HCT116 (cell line): Measurements from ENCODE around the gene TAS2R39. TPM values are rescaled to one million over a fixed set of nuclear protein-coding genes. Genes with fewer than 3 reads are reported as not detected.

Source experiments
- ATAC-seq: fragments of 200-7000 bp; cut with Tn5 transposase; 2 replicates; pipeline ENCODE4 v1.9.1; 2020; ENCODE audit warnings: mild to moderate bottlenecking, moderate library complexity
- BruUV-seq: library from RNA; stranded (reverse); fragments of 400-500 nt; replicated peaks from 2 replicates; lab custom pipeline; 2021; lab: Mats Ljungman, UMichigan
- CTCF ChIA-PET: fragments of 300-600 bp; sonication (Branson Sonifier 250); formaldehyde crosslinking; loops from one replicate; lab custom pipeline; 2021; ENCODE audit warnings: antibody characterized with exemption; lab: Charles Lee
- POLR2A ChIA-PET: fragments of 300-600, 350-600 bp; sonication (Branson Sonifier 250); formaldehyde crosslinking; loops from one replicate; lab custom pipeline; 2021; ENCODE audit warnings: antibody characterized with exemption; lab: Charles Lee
- RAD21 ChIA-PET, 2 experiments: fragments of 300-600 bp; sonication (Branson Sonifier 250); formaldehyde crosslinking; loops; one replicate each; lab custom pipeline; 2023; ENCODE audit warnings: low total read pairs in 2 of 2; ENCODE audit not compliant: uncharacterized antibody in 2 of 2, unreplicated experiment in 2 of 2, low non-redundant PET in 1 of 2; lab: Charles Lee
- DNase-seq: peaks from one replicate; pipeline ENCODE4 v3.0.0-alpha.2; 2010; ENCODE audit warnings: low read depth, low spot score
- H2AFZ ChIP-seq: fragments of 200-600 bp; shearing (Covaris generic), sonication (generic); 2 replicates; pipeline ENCODE4 v1.6.1; 2017; ENCODE audit warnings: low read depth, mixed run types, mixed read lengths, antibody characterized with exemption, low read length; ENCODE audit not compliant: poor library complexity, severe bottlenecking
- H3K27ac ChIP-seq: 2 replicates; pipeline ENCODE4 v1.5.1; 2012; ENCODE audit warnings: low read depth, low read length
- H3K27me3 ChIP-seq: fragments of 200-600 bp; sonication (generic); 2 replicates; pipeline ENCODE4 v1.6.1; 2016; ENCODE audit warnings: mixed run types, low read length, mixed read lengths; ENCODE audit not compliant: insufficient read depth
- H3K36me3 ChIP-seq, 2 experiments: fragments of 200-500 bp in 1 of 2; fragments of 200-600 bp in 1 of 2; sonication (Bioruptor generic) in 1 of 2; sonication (generic) in 1 of 2; 2 replicates each; pipeline versions ENCODE4 v1.5.1 to v1.6.1; 2014 to 2016; ENCODE audit warnings: low read length in 2 of 2, inconsistent platforms in 1 of 2, mixed read lengths in 1 of 2, mixed run types in 1 of 2; ENCODE audit not compliant: insufficient read depth in 2 of 2, control insufficient read depth in 1 of 2
- H3K4me1 ChIP-seq, 2 experiments: fragments of 200-600 bp in 1 of 2; sonication (generic) in 1 of 2; 2 replicates each; pipeline versions ENCODE4 v1.5.1 to v1.6.1; 2012 to 2017; ENCODE audit warnings: low read length in 2 of 2, inconsistent platforms in 1 of 2, mild to moderate bottlenecking in 1 of 2, mixed read lengths in 1 of 2, mixed run types in 1 of 2, moderate library complexity in 1 of 2; ENCODE audit not compliant: insufficient read depth in 2 of 2, control insufficient read depth in 1 of 2
- H3K4me2 ChIP-seq: fragments of 200-600 bp; sonication (generic); 2 replicates; pipeline ENCODE4 v1.6.1; 2017; ENCODE audit warnings: mixed run types, low read length, mixed read lengths
- H3K4me3 ChIP-seq, 2 experiments: fragments of 200-600 bp in 1 of 2; sonication (generic) in 1 of 2; replicated peaks in 1 of 2; 2 replicates each; pipeline ENCODE4 v1.5.1; 2011 to 2016; ENCODE audit warnings: low read length in 2 of 2, control low read depth in 1 of 2, low read depth in 1 of 2, mild to moderate bottlenecking in 1 of 2, mixed read lengths in 1 of 2, mixed run types in 1 of 2
- H3K79me2 ChIP-seq: fragments of 200-600 bp; sonication (generic); 2 replicates; pipeline ENCODE4 v1.6.1; 2017; ENCODE audit warnings: mild to moderate bottlenecking, mixed run types, low read length, moderate library complexity, mixed read lengths; ENCODE audit not compliant: insufficient read depth
- H3K9ac ChIP-seq: fragments of 200-600 bp; sonication (generic); 2 replicates; pipeline ENCODE4 v1.6.1; 2016; ENCODE audit warnings: low read length, mixed read lengths
- H3K9me2 ChIP-seq: fragments of 200-600 bp; sonication (generic), shearing (Covaris generic); 2 replicates; pipeline ENCODE4 v1.6.1; 2017; ENCODE audit warnings: mixed run types, mild to moderate bottlenecking, moderate library complexity; ENCODE audit not compliant: insufficient read depth
- H3K9me3 ChIP-seq, 2 experiments: fragments of 200-500 bp in 1 of 2; fragments of 200-600 bp in 1 of 2; sonication (Bioruptor generic) in 1 of 2; sonication (generic) in 1 of 2; 2 replicates each; pipeline ENCODE4 v1.6.1; 2014 to 2017; ENCODE audit warnings: low read length in 2 of 2, mixed read lengths in 2 of 2, inconsistent platforms in 1 of 2, low read depth in 1 of 2, mild to moderate bottlenecking in 1 of 2, mixed run types in 1 of 2, moderate library complexity in 1 of 2; ENCODE audit not compliant: control insufficient read depth in 1 of 2, insufficient read depth in 1 of 2
- H4K20me1 ChIP-seq: fragments of 200-600 bp; sonication (generic), shearing (Covaris generic); 2 replicates; pipeline ENCODE4 v1.6.1; 2017; ENCODE audit warnings: mixed run types, mild to moderate bottlenecking, moderate library complexity; ENCODE audit not compliant: insufficient read depth
- CBX3 ChIP-seq: IDR thresholded peaks from 2 replicates; pipeline ENCODE4 v1.6.1; 2012; ENCODE audit warnings: low read depth
- EGR1 ChIP-seq: IDR thresholded peaks from 2 replicates; pipeline ENCODE4 v1.6.1; 2012; ENCODE audit warnings: low read depth
- ELF1 ChIP-seq: IDR thresholded peaks from 2 replicates; pipeline ENCODE4 v1.6.1; 2012; ENCODE audit warnings: low read depth, borderline replicate concordance
- EZH2 ChIP-seq: fragments of 200-600 bp; sonication (generic); IDR thresholded peaks from 2 replicates; pipeline ENCODE4 v1.6.1; 2017; ENCODE audit warnings: antibody characterized with exemption, mixed run types
- FOSL1 ChIP-seq: IDR thresholded peaks from 2 replicates; pipeline ENCODE4 v1.6.1; 2012; ENCODE audit warnings: low read depth
- JUND ChIP-seq: IDR thresholded peaks from 2 replicates; pipeline ENCODE4 v1.6.1; 2012
- RAD21 ChIP-seq: IDR thresholded peaks from 2 replicates; pipeline ENCODE4 v1.6.1; 2012; ENCODE audit warnings: low read depth, mild to moderate bottlenecking
- SIN3A ChIP-seq: IDR thresholded peaks from 2 replicates; pipeline ENCODE4 v1.6.1; 2012; ENCODE audit warnings: low read depth
- SP1 ChIP-seq: IDR thresholded peaks from 2 replicates; pipeline ENCODE4 v1.6.1; 2012; ENCODE audit warnings: low read depth
- ZBTB33 ChIP-seq: IDR thresholded peaks from 2 replicates; pipeline ENCODE4 v1.6.1; 2011; ENCODE audit warnings: mild to moderate bottlenecking, low read length, moderate library complexity; ENCODE audit not compliant: insufficient replicate concordance; ENCODE audit errors: extremely low read depth
- ZFX ChIP-seq: fragments of 450-650 bp; IDR thresholded peaks from 2 replicates; pipeline ENCODE4 v1.6.1; 2017
- ZNF274 ChIP-seq: fragments of 200-500 bp; sonication (Bioruptor generic); IDR thresholded peaks from 2 replicates; pipeline ENCODE4 v1.6.1; 2014; ENCODE audit warnings: mild to moderate bottlenecking, low read depth, low read length, inconsistent platforms
- intact Hi-C: fragments of 100-400 bp; cut with micrococcal nuclease; formaldehyde crosslinking; loops from 2 replicates; pipeline ENCODE4 v1.10.0; 2022
- total RNA-seq: library from RNA; stranded (reverse); gene quantifications from one replicate; pipeline ENCODE4 v1.2.1, GENCODE V29; 2021; ENCODE audit not compliant: unreplicated experiment
- TF ChIP-seq, protein P1 (sequence below): IDR thresholded peaks from 2 replicates; pipeline ENCODE4 v1.6.1; 2012
- TF ChIP-seq, protein P2 (sequence below): IDR thresholded peaks from 2 replicates; pipeline ENCODE4 v1.6.1; 2012; ENCODE audit warnings: low read depth

The TAS2R39 gene
- total RNA-seq, 1 experiment from 2014 or later: not detected

GRCh38 chr7:143223784-143224183 lies 40.6 kb downstream of the TAS2R39 start:
- H3K79me2 ChIP-seq: no peaks in the 10 kb centered on the region
- CTCF ChIA-PET: interaction anchor here (0.8 to 1.6 kb wide), 3 partner anchors 9 to 215 kb away, joined by 3 to 13 read pairs (median 4); no protein-coding TSS in a partner anchor
- BruUV-seq: no TSS peak
- no peaks in the 10 kb centered on the region for H3K4me1 ChIP-seq
- DNase-seq: no peak
- no peak overlapping the region for H3K4me3 ChIP-seq
- POLR2A ChIA-PET: no interaction called here
- no peak overlapping the region for H3K9ac ChIP-seq
- ATAC-seq: no peak
- intact Hi-C loops: no loop called here
- H3K27ac ChIP-seq: no peak overlapping the region
- H3K9me3 ChIP-seq: no peaks in the 10 kb centered on the region
- no peak for TF ChIP-seq SIN3A
- no peak for TF ChIP-seq CBX3
- no peak for TF ChIP-seq JUND
- TF ChIP-seq ZFX: no peak
- TF ChIP-seq RAD21: no peak
- peaks cover 5% of the 10 kb centered on the region; the same call in 1 of the 2 replicates for H3K27me3 ChIP-seq
- H4K20me1 ChIP-seq: no peaks in the 10 kb centered on the region
- no peak overlapping the region for H2AFZ ChIP-seq
- RAD21 ChIA-PET: no interaction called here
- H3K36me3 ChIP-seq: no peaks in the 10 kb centered on the region
- H3K4me2 ChIP-seq: no peak overlapping the region
- no peaks in the 10 kb centered on the region for H3K9me2 ChIP-seq

DNA sequence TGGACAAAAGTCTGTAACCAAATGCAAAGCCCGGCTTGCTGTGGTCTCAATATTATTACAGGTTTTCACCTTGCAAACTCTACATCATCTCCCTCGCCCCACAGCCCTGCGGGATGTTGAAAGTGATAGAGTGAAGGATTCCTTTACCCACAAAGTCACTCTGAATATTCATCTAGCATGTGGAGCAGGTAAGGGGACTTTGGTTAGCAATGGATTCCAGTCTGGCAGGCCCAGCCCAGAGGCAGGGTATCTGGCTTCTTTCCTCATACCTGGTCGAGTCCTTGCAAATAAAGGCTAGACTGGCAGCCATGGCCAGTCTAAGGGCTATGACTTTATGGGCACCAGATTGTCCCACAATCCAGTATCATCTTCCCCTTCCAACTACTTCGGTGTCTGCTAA lies 41.8 kb downstream of the TAS2R39 start:
- no peaks in the 10 kb centered on the region for H3K9me3 ChIP-seq
- H3K27me3 ChIP-seq: peaks cover 5% of the 10 kb centered on the region; the same call in 1 of the 2 replicates
- no peak overlapping the region for H3K4me2 ChIP-seq
- ChIA-PET CTCF (interaction anchor here (1.6 kb wide), 1 partner anchor 10 kb away, joined by 13 read pairs; no protein-coding TSS in a partner anchor), RAD21 (no interaction called here), POLR2A (no interaction called here)
- H3K36me3 ChIP-seq: no peaks in the 10 kb centered on the region
- BruUV-seq: no TSS peak
- H2AFZ ChIP-seq: no peak overlapping the region
- H3K4me3 ChIP-seq: no peak overlapping the region
- ATAC-seq (no peak), DNase-seq (no peak)
- H4K20me1 ChIP-seq: no peaks in the 10 kb centered on the region
- no peak overlapping the region for H3K27ac ChIP-seq
- no peaks in the 10 kb centered on the region for H3K4me1 ChIP-seq
- intact Hi-C loops: no loop called here
- no peaks in the 10 kb centered on the region for H3K79me2 ChIP-seq
- H3K9ac ChIP-seq: no peak overlapping the region
- H3K9me2 ChIP-seq: no peaks in the 10 kb centered on the region
- no peak for TF ChIP-seq EGR1
- no peak for TF ChIP-seq SP1
- TF ChIP-seq ZNF274: no peak
- no peak for TF ChIP-seq ZBTB33
- TF ChIP-seq CBX3: no peak
- no peak for TF ChIP-seq SIN3A
- TF ChIP-seq, protein P1, sequence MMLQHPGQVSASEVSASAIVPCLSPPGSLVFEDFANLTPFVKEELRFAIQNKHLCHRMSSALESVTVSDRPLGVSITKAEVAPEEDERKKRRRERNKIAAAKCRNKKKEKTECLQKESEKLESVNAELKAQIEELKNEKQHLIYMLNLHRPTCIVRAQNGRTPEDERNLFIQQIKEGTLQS: no peak
- TF ChIP-seq ELF1: no peak
- no peak for TF ChIP-seq FOSL1
- TF ChIP-seq, protein P2, sequence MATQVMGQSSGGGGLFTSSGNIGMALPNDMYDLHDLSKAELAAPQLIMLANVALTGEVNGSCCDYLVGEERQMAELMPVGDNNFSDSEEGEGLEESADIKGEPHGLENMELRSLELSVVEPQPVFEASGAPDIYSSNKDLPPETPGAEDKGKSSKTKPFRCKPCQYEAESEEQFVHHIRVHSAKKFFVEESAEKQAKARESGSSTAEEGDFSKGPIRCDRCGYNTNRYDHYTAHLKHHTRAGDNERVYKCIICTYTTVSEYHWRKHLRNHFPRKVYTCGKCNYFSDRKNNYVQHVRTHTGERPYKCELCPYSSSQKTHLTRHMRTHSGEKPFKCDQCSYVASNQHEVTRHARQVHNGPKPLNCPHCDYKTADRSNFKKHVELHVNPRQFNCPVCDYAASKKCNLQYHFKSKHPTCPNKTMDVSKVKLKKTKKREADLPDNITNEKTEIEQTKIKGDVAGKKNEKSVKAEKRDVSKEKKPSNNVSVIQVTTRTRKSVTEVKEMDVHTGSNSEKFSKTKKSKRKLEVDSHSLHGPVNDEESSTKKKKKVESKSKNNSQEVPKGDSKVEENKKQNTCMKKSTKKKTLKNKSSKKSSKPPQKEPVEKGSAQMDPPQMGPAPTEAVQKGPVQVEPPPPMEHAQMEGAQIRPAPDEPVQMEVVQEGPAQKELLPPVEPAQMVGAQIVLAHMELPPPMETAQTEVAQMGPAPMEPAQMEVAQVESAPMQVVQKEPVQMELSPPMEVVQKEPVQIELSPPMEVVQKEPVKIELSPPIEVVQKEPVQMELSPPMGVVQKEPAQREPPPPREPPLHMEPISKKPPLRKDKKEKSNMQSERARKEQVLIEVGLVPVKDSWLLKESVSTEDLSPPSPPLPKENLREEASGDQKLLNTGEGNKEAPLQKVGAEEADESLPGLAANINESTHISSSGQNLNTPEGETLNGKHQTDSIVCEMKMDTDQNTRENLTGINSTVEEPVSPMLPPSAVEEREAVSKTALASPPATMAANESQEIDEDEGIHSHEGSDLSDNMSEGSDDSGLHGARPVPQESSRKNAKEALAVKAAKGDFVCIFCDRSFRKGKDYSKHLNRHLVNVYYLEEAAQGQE: no peak
- no peak for TF ChIP-seq EZH2
